Measurements from ENCODE around the gene PODXL2. TPM values are rescaled to one million over a fixed set of nuclear protein-coding genes. Genes with fewer than 3 reads are reported as not detected.

PODXL2 gene
- total and polyA plus RNA-seq, 2 of the 8 experiments (the other 6 are each of a cell fraction or from before 2014, with no cell fraction given) = 27.6 to 31.6 TPM

DNA sequence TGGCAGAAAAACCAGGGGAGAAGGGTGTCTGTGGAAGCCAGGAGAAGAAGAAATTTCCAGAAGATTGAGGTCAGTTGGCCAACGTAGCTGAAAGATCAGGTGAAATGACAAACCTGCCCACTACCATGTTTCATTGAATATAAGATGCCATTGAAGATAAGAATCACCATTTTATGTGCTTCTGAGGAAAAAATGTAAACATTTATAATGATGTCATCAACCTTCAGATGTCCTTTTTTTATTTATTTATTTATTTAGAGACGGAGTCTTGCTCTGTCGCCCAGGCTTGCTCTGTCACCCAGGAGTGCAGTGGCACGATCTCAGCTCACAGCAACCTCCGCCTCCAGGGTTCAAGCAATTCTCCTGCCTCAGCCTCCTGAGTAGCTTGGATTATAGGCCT is 4.9 kb upstream of the PODXL2 start:
- Histone ChIP-seq H2BK15ac (ENCODE audit: low read length) (no peak overlapping the region), H3K9me3 (ENCODE audit: insufficient read depth in 2 of 2, low read depth in 1 of 2, low read length in 1 of 2) (peaks cover 7 to 9% of the 10 kb centered on the region in 2 experiments), H4K91ac (replicated peaks; ENCODE audit: insufficient read length, low read length) (no peak overlapping the region), H3K23ac (ENCODE audit: insufficient read length) (no peak overlapping the region), H3K4me3 (ENCODE audit: extremely low read depth in 1 of 4, insufficient read depth in 2 of 4, low read depth in 3 of 4, low read length in 4 of 4) (no peak overlapping the region), H3K4me1 (replicated peaks in 1 of 4; ENCODE audit: control insufficient read depth in 3 of 4, insufficient read depth in 4 of 4, low read length in 3 of 4) (no peaks in the 10 kb centered on the region), H2BK12ac (ENCODE audit: low read depth, low read length) (no peak overlapping the region), H3K4ac (replicated peaks; ENCODE audit: insufficient read length, low read depth, low read length) (no peak overlapping the region), H2AK5ac (ENCODE audit: low read depth, low read length) (no peak overlapping the region), H4K20me1 (replicated peaks in 1 of 2; ENCODE audit: control insufficient read depth in 1 of 2, insufficient read depth in 2 of 2, low read length in 2 of 2) (peaks cover 8 to 14% of the 10 kb centered on the region in 2 experiments), H2BK20ac (ENCODE audit: low read length) (no peak overlapping the region), H3K27ac (ENCODE audit: low read depth, low read length) (no peak overlapping the region), H3K23me2 (ENCODE audit: low read depth, low read length) (no peaks in the 10 kb centered on the region), H2BK120ac (replicated peaks; ENCODE audit: low read depth, low read length) (no peak overlapping the region), H4K5ac (ENCODE audit: insufficient read length, low read depth, low read length) (no peak overlapping the region), H3K36me3 (ENCODE audit: control insufficient read depth in 2 of 4, insufficient read depth in 4 of 4, low read length in 3 of 4) (peaks cover 24 to 39% (median 31%) of the 10 kb centered on the region in 4 experiments), H3K79me1 (ENCODE audit: low read depth, low read length) (no peaks in the 10 kb centered on the region; the same call in 1 of the 2 replicates), H3K4me2 (ENCODE audit: insufficient read depth in 1 of 2, low read depth in 2 of 2, low read length in 2 of 2) (no peak overlapping the region), H3K18ac (ENCODE audit: extremely low read depth, low read length) (no peak overlapping the region), H3K27me3 (replicated peaks in 1 of 4; ENCODE audit: control insufficient read depth in 3 of 4, extremely low read depth in 1 of 4, insufficient read depth in 3 of 4, low read length in 3 of 4) (peaks cover 11 to 23% (median 19%) of the 10 kb centered on the region in 4 experiments), H3K79me2 (ENCODE audit: control insufficient read depth in 1 of 2, insufficient read depth in 2 of 2, low read length in 2 of 2) (no peaks in the 10 kb centered on the region), H2AFZ (ENCODE audit: low read length) (no peak overlapping the region), H3K14ac (ENCODE audit: insufficient read length) (no peak overlapping the region), H4K8ac (ENCODE audit: extremely low read depth, insufficient read depth, low read length) (no peak overlapping the region), H2BK5ac (ENCODE audit: low read depth, low read length) (no peak overlapping the region), H3K56ac (replicated peaks; ENCODE audit: insufficient read length, low read depth, low read length) (no peak overlapping the region), H3K9ac (replicated peaks in 1 of 4; ENCODE audit: extremely low read depth in 1 of 4, low read depth in 3 of 4, low read length in 3 of 4) (no peak overlapping the region)
- CTCF ChIA-PET (ENCODE audit: partially characterized antibody) = interaction anchor here (1.1 kb wide), 1 partner anchor 49 kb away, joined by 3 read pairs; no protein-coding TSS in a partner anchor
- DNase-seq (ENCODE audit: low read depth in 1 of 2, low spot score in 2 of 2) (no peak), FAIRE-seq (no peak)
- WGBS, 2 experiments (ENCODE audit: extremely low coverage in 1 of 2, insufficient coverage in 1 of 2, insufficient read length in 1 of 2, insufficient replicate concordance in 2 of 2, low coverage in 1 of 2, low lambda C conversion rate in 2 of 2, missing lambda C conversion rate in 1 of 2) = 95% methylated on average over 5 of the region's 5 CpGs; no CpG with 5 or more reads in 1 of the 2 experiments
- POLR2A ChIA-PET (ENCODE audit: partially characterized antibody) = interaction anchor here (1.5 to 8.6 kb wide), 5 partner anchors 9 to 26 kb away, joined by 3 to 182 read pairs (median 8); partner anchors contain the start of gene MCM2
- TF ChIP-seq SIRT6 (IDR thresholded peaks at IDR 0.05; ENCODE audit: low read length) (no peak), CTBP2 (IDR thresholded peaks at IDR 0.05; ENCODE audit: borderline replicate concordance, insufficient read depth, insufficient read length, low read length) (no peak), BRCA1 (IDR thresholded peaks at IDR 0.05; ENCODE audit: low read depth, low read length) (no peak), EP300 (IDR thresholded peaks at IDR 0.05; ENCODE audit: borderline replicate concordance in 1 of 2, low read depth in 2 of 2, low read length in 2 of 2) (no peak), BCL11A (IDR thresholded peaks at IDR 0.05; ENCODE audit: low read depth in 2 of 2, low read length in 2 of 2) (no peak), ASH2L (IDR thresholded peaks at IDR 0.05; ENCODE audit: low read length) (no peak), JUN (IDR thresholded peaks at IDR 0.05; ENCODE audit: low read depth, low read length) (no peak), TBP (IDR thresholded peaks at IDR 0.05; ENCODE audit: low read depth, low read length) (no peak), SRF (IDR thresholded peaks at IDR 0.05; ENCODE audit: low read depth, low read length) (no peak), POLR2AphosphoS5 (IDR thresholded peaks at IDR 0.05; ENCODE audit: low read depth, low read length) (no peak), CBX5 (IDR thresholded peaks at IDR 0.05; ENCODE audit: low read depth, low read length) (no peak), RNF2 (IDR thresholded peaks at IDR 0.05; ENCODE audit: borderline replicate concordance, low read depth, low read length, missing control alignments, poor library complexity, severe bottlenecking) (no peak), CEBPB (IDR thresholded peaks at IDR 0.05; ENCODE audit: low read depth, low read length) (no peak)
- TF ChIP-seq, protein P1, sequence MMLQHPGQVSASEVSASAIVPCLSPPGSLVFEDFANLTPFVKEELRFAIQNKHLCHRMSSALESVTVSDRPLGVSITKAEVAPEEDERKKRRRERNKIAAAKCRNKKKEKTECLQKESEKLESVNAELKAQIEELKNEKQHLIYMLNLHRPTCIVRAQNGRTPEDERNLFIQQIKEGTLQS (IDR thresholded peaks at IDR 0.05; ENCODE audit: insufficient read depth, low read depth, low read length) = no peak

Measured in H1 (cell line).